Measurements from ENCODE around the gene CXCL10. TPM values are rescaled to one million over a fixed set of nuclear protein-coding genes. Genes with fewer than 3 reads are reported as not detected.

CXCL10 gene
- total RNA-seq, 1 experiment from 2014 or later = 6.7 TPM

DNA sequence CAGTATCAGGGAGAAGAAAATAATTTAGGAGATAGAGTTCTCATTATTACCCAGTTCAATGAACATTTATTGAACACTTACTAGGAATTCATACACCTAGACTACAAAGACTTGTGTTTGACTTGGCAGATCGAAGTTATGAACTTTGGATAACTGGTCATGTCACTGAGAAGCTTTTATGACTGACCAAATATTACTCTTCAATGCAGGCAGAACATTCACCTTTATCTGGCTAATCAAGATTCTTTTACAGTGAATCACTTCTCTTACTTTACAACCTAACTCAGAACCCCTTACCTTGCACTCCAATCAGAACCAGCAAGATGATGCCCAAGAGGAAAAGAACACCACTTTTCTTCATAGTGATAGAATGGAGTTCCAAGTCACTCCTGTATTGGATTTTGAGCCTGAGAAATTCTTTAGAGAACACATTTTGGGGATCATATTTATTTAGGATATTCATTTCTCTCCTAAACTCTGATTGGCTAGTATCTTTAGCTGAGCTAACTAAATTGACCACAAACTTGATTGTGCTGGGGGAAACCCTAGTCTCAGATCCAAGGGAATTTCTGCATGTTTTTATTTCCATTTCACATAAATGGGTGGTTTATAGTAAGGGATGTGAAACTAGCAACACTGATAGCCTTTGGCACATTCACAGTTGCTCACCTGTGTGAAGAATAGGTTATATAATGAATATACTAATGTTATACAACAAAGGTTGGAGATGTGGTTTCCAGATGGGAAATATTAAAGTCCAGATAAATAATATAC is 16.0 kb downstream of the CXCL10 start, which contains the start of gene CXCL9:
Gene CXCL9 (minus strand): TSS at position 421 of the 774 bp plus-strand sequence. CDS start 60 bp downstream, at position 361.
- BruUV-seq (replicated peaks) = no TSS peak
- CTCF ChIA-PET = interaction anchor here (0.6 to 1.9 kb wide), 2 partner anchors 12 to 113 kb away, joined by 3 to 7 read pairs; no protein-coding TSS in a partner anchor
- TF ChIP-seq, protein P1, sequence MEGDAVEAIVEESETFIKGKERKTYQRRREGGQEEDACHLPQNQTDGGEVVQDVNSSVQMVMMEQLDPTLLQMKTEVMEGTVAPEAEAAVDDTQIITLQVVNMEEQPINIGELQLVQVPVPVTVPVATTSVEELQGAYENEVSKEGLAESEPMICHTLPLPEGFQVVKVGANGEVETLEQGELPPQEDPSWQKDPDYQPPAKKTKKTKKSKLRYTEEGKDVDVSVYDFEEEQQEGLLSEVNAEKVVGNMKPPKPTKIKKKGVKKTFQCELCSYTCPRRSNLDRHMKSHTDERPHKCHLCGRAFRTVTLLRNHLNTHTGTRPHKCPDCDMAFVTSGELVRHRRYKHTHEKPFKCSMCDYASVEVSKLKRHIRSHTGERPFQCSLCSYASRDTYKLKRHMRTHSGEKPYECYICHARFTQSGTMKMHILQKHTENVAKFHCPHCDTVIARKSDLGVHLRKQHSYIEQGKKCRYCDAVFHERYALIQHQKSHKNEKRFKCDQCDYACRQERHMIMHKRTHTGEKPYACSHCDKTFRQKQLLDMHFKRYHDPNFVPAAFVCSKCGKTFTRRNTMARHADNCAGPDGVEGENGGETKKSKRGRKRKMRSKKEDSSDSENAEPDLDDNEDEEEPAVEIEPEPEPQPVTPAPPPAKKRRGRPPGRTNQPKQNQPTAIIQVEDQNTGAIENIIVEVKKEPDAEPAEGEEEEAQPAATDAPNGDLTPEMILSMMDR (IDR thresholded peaks at IDR 0.05; ENCODE audit: unreplicated experiment) = no peak
- Mint-ChIP-seq H3K36me3 (ENCODE audit: insufficient read depth, unreplicated experiment) (no peaks in the 10 kb centered on the region), H3K4me3 (ENCODE audit: low read depth, unreplicated experiment) (no peak within 1 kb of the TSS), H3K27me3 (ENCODE audit: unreplicated experiment) (no peaks in the 10 kb centered on the region), H3K27ac (ENCODE audit: unreplicated experiment) (no peak within 1 kb of the TSS), H3K4me1 (ENCODE audit: low read depth, unreplicated experiment) (peaks cover 21% of the 10 kb centered on the region), H3K9me3 (ENCODE audit: low read depth, unreplicated experiment) (peaks cover 2% of the 10 kb centered on the region)
- intact Hi-C loops (cut with micrococcal nuclease; ENCODE audit: unreplicated experiment) = loop anchor here (2.0 kb wide), 1 partner anchor 54 kb away; no protein-coding TSS in a partner anchor
- no peak for DNase-seq

DNA sequence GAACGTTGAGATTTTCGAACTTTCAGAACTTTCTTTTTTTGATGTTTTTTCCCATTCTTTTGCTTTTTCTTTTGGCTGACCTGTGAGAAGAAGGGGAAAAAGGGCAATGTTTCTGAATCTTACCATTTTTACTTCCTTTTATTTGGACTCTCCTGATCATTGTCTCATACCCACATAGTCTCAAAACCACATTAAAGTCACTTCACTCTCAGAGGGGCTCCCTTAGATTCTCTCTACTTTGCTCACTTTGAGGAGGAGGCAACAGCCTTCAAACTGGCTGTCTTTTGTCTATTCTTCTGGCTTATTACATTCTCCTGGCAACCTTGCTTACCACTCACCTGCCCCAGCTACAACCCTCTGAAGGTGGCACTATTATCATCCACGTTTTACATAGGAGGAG is 19.7 kb downstream of the CXCL10 start:
- CTCF ChIA-PET = no interaction called here
- BruUV-seq (replicated peaks) = no TSS peak
- H3K9me3 Mint-ChIP-seq (ENCODE audit: low read depth, unreplicated experiment) = peaks cover 2% of the 10 kb centered on the region

DNA sequence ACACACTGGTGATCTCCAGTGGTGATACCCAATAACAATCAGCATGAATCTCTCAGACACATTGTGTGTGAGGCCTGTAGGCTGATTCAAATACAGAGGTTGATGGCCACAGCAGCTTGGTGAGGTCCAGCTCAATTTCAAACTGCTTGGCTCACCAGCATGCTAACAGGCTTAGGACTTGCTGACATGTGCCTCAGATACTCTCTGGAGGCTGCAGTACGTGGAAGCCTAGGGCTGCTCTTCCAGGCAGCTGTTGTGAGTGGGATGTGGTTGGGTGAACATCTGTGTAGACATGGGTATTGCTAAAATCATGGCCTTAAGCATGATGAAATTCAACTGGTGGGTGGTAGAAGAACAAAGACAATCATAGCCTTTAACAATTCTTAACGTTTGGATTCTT is 20.3 kb downstream of the CXCL10 start:
- TF ChIP-seq, protein P1 (IDR thresholded peaks at IDR 0.05; ENCODE audit: unreplicated experiment) = no peak
- H3K9me3 Mint-ChIP-seq (ENCODE audit: low read depth, unreplicated experiment) = peaks cover 2% of the 10 kb centered on the region

More for the DNA sequence above, 19.7 kb downstream of the CXCL10 start:
- no peak for DNase-seq
- H3K27me3 Mint-ChIP-seq (ENCODE audit: unreplicated experiment) = no peaks in the 10 kb centered on the region
- intact Hi-C loops (cut with micrococcal nuclease; ENCODE audit: unreplicated experiment) = no loop called here
- H3K4me1 Mint-ChIP-seq (ENCODE audit: low read depth, unreplicated experiment) = peaks cover 44% of the 10 kb centered on the region
- no peak overlapping the region for H3K4me3 Mint-ChIP-seq (ENCODE audit: low read depth, unreplicated experiment)
- no peaks in the 10 kb centered on the region for H3K36me3 Mint-ChIP-seq (ENCODE audit: insufficient read depth, unreplicated experiment)
- H3K27ac Mint-ChIP-seq (ENCODE audit: unreplicated experiment) = no peak overlapping the region
- TF ChIP-seq, protein P1 (IDR thresholded peaks at IDR 0.05; ENCODE audit: unreplicated experiment) = no peak

DNA sequence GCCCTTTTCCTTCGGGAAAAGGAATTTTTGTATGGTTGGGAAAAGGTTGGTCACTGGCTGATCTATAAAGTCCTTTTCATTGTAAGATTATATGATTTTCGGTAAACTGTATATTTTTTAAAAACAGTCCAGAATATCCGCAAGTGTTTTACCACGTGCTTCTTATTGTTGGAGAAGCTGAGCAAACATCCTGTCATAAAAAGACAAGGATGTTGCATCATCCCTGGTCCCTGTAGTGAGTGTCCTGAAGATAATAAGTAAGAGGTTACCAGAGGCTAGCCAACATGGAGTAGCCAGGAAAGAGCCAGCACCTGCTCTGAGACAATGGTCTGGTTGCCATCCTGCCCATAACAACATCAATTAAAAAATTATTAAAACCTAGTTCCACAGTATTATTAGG is 21.1 kb downstream of the CXCL10 start:
- CTCF ChIA-PET = interaction anchor here (0.5 kb wide), 1 partner anchor 976 kb away, joined by 3 read pairs; no protein-coding TSS in a partner anchor
- Mint-ChIP-seq H3K9me3 (ENCODE audit: low read depth, unreplicated experiment) (peaks cover 2% of the 10 kb centered on the region), H3K4me1 (ENCODE audit: low read depth, unreplicated experiment) (peaks cover 39% of the 10 kb centered on the region), H3K4me3 (ENCODE audit: low read depth, unreplicated experiment) (no peak overlapping the region), H3K27me3 (ENCODE audit: unreplicated experiment) (no peaks in the 10 kb centered on the region), H3K27ac (ENCODE audit: unreplicated experiment) (no peak overlapping the region), H3K36me3 (ENCODE audit: insufficient read depth, unreplicated experiment) (no peaks in the 10 kb centered on the region)
- BruUV-seq (replicated peaks) = no TSS peak
- TF ChIP-seq, protein P1 (IDR thresholded peaks at IDR 0.05; ENCODE audit: unreplicated experiment) = no peak
- intact Hi-C loops (cut with micrococcal nuclease; ENCODE audit: unreplicated experiment) = no loop called here
- no peak for DNase-seq

More for the DNA sequence above, 20.3 kb downstream of the CXCL10 start:
- no peak for DNase-seq
- no TSS peak for BruUV-seq (replicated peaks)
- no peaks in the 10 kb centered on the region for H3K36me3 Mint-ChIP-seq (ENCODE audit: insufficient read depth, unreplicated experiment)
- intact Hi-C loops (cut with micrococcal nuclease; ENCODE audit: unreplicated experiment) = no loop called here
- H3K27ac Mint-ChIP-seq (ENCODE audit: unreplicated experiment) = no peak overlapping the region
- H3K4me3 Mint-ChIP-seq (ENCODE audit: low read depth, unreplicated experiment) = no peak overlapping the region
- peaks cover 44% of the 10 kb centered on the region for H3K4me1 Mint-ChIP-seq (ENCODE audit: low read depth, unreplicated experiment)
- H3K27me3 Mint-ChIP-seq (ENCODE audit: unreplicated experiment) = no peaks in the 10 kb centered on the region
- CTCF ChIA-PET = no interaction called here

All from Calu3 (cell line).